A549 (cell line): Measurements from ENCODE around the gene CXCL17.

Source experiments
- CTCF ChIP-seq: fragments of >200 bp; sonication (Bioruptor Twin); formaldehyde crosslinking; IDR thresholded peaks from 3 replicates; pipeline ENCODE4 v1.5.1; 2016
- EP300 ChIP-seq, 2 experiments: fragments of >200 bp; sonication (Bioruptor Twin); formaldehyde crosslinking; IDR thresholded peaks; 2 replicates in 1 of 2; 3 replicates in 1 of 2; pipeline ENCODE4 v1.6.1; 2016 to 2017
- HES2 ChIP-seq: fragments of >200 bp; sonication (Bioruptor Twin); formaldehyde crosslinking; IDR thresholded peaks from 2 replicates; pipeline ENCODE4 v1.6.1; 2016
- HOXA7 ChIP-seq: fragments of 250-450 bp; sonication (Bioruptor Pico); IDR thresholded peaks from 2 replicates; pipeline ENCODE4 v1.5.0; 2020; ENCODE audit warnings: mild to moderate bottlenecking, moderate library complexity
- KDM1A ChIP-seq: fragments of 200-600 bp; sonication (generic); IDR thresholded peaks from 2 replicates; pipeline ENCODE4 v1.6.1; 2016; ENCODE audit warnings: low read depth, mild to moderate bottlenecking
- POLR2A ChIP-seq: IDR thresholded peaks from 2 replicates; pipeline ENCODE4 v1.6.1; 2012; ENCODE audit warnings: mild to moderate bottlenecking, low read length
- POLR2AphosphoS2 ChIP-seq: conservative IDR thresholded peaks from 2 replicates; pipeline ENCODE4 v1.6.1; 2012; ENCODE audit warnings: low read length, improper control_type of control experiment, inconsistent platforms
- RARB ChIP-seq: fragments of 250-450 bp; sonication (Bioruptor Pico); IDR thresholded peaks from 2 replicates; pipeline ENCODE4 v1.8.0; 2021; ENCODE audit warnings: mild to moderate bottlenecking, moderate library complexity
- RNF2 ChIP-seq: fragments of 200-600 bp; sonication (generic); IDR thresholded peaks from 2 replicates; pipeline ENCODE4 v1.6.1; 2016; ENCODE audit warnings: low read depth, mild to moderate bottlenecking, antibody characterized with exemption, moderate library complexity, borderline replicate concordance
- TP53 ChIP-seq: fragments of 250-450 bp; sonication (Bioruptor Pico); IDR thresholded peaks from 2 replicates; pipeline ENCODE4 v1.5.0; 2021; ENCODE audit warnings: mild to moderate bottlenecking, moderate library complexity
- ZFP36 ChIP-seq: fragments of 450-650 bp; IDR thresholded peaks from 2 replicates; pipeline ENCODE4 v1.6.1; 2014; ENCODE audit warnings: borderline replicate concordance; ENCODE audit not compliant: partially characterized antibody

GRCh38 chr19:42396381-42397262 is 46.1 kb downstream of the CXCL17 start:
- no peak for TF ChIP-seq RNF2
- TF ChIP-seq HOXA7 (CRISPR knock-in tag): peak; percentile 39; the same call in 1 of the 2 replicates
- peak; percentile 93 for TF ChIP-seq POLR2A
- no peak for TF ChIP-seq CTCF
- no peak for TF ChIP-seq HES2
- no peak for TF ChIP-seq KDM1A
- no peak; the same call in 1 of the 2 replicates for TF ChIP-seq TP53 (CRISPR knock-in tag)
- TF ChIP-seq EP300 (IDR thresholded peaks at IDR 0.05): no peak
- TF ChIP-seq RARB: no peak
- no peak for TF ChIP-seq POLR2AphosphoS2
- TF ChIP-seq ZFP36: no peak
